Measurements from ENCODE around the gene SPATA7. TPM values are rescaled to one million over a fixed set of nuclear protein-coding genes. Genes with fewer than 3 reads are reported as not detected.

The SPATA7 gene
- total and polyA plus RNA-seq, 9 of the 15 experiments (the other 6 are each of a cell fraction or from before 2014, with no cell fraction given): 0.80 to 3.3 (median 2.5) TPM

DNA sequence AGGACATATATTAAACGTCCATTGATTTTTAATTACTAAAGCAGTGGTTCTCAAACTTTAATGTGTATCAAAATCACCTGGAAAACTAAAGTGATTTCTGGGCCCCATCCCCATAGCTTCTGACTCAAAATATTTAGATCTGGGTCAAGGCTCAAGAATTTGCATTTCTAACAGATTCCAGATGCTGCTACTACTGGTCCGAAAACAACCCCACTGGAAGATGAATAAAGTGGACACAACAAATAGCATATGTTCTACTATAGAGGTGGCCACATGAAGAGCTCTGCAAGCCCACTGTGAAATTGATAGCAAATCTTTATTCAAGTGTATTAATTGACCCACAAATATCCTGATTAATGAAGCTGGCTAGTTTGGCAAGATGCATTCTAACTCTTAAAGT lies 69.4 kb downstream of the SPATA7 start (continued):
- TF ChIP-seq, protein P1, sequence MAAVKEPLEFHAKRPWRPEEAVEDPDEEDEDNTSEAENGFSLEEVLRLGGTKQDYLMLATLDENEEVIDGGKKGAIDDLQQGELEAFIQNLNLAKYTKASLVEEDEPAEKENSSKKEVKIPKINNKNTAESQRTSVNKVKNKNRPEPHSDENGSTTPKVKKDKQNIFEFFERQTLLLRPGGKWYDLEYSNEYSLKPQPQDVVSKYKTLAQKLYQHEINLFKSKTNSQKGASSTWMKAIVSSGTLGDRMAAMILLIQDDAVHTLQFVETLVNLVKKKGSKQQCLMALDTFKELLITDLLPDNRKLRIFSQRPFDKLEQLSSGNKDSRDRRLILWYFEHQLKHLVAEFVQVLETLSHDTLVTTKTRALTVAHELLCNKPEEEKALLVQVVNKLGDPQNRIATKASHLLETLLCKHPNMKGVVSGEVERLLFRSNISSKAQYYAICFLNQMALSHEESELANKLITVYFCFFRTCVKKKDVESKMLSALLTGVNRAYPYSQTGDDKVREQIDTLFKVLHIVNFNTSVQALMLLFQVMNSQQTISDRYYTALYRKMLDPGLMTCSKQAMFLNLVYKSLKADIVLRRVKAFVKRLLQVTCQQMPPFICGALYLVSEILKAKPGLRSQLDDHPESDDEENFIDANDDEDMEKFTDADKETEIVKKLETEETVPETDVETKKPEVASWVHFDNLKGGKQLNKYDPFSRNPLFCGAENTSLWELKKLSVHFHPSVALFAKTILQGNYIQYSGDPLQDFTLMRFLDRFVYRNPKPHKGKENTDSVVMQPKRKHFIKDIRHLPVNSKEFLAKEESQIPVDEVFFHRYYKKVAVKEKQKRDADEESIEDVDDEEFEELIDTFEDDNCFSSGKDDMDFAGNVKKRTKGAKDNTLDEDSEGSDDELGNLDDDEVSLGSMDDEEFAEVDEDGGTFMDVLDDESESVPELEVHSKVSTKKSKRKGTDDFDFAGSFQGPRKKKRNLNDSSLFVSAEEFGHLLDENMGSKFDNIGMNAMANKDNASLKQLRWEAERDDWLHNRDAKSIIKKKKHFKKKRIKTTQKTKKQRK (IDR thresholded peaks at IDR 0.05; ENCODE audit: borderline replicate concordance, low read depth, low read length): no peak
- TF ChIP-seq SOX6 (IDR thresholded peaks at IDR 0.05) (no peak), ZNF561 (CRISPR knock-in tag; conservative IDR thresholded peaks at IDR 0.05) (no peak), HIVEP1 (CRISPR knock-in tag; IDR thresholded peaks at IDR 0.05) (no peak)

DNA sequence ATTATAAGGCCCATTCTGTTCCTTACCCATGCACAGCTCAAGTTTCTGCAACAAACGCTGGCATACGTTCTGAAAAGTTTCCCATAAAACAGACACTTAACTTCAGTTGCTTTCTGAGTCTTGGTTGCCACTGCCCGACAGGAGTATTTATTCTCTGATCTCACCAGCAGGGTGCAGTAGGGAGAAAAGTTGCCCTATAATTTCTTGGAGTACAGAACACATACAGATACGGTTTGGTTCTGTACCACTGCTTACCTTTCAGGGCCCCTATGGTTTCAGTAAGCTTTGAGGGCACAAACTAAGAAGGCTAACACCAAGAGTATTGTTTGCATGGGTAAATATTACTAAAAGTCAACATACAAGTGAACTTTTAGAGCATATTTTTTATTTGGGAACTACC lies 77.9 kb downstream of the SPATA7 start:
- ChIA-PET CTCF (ENCODE audit: low intra/inter-chr PET ratio) (interaction anchor here (0.6 kb wide), 1 partner anchor 551 kb away, joined by 3 read pairs; no protein-coding TSS in a partner anchor), POLR2A (interaction anchor here (0.6 kb wide), 1 partner anchor 1915 kb away, joined by 3 read pairs; no protein-coding TSS in a partner anchor)
- WGBS (ENCODE audit: insufficient coverage, low coverage, missing lambda C conversion rate): 16% methylated on average over 2 of the region's 4 CpGs
- Histone ChIP-seq H3K9me1 (ENCODE audit: control insufficient read depth, insufficient read depth, low read length) (no peaks in the 10 kb centered on the region), H3K36me3 (ENCODE audit: control insufficient read depth, insufficient read depth, low read length) (no peaks in the 10 kb centered on the region), H3K27me3 (ENCODE audit: control insufficient read depth in 2 of 2, insufficient read depth in 2 of 2, low read length in 2 of 2) (no peaks in the 10 kb centered on the region), H3K9me3 (replicated peaks; ENCODE audit: control insufficient read depth, insufficient read depth, low read depth, low read length) (no peaks in the 10 kb centered on the region), H3K27ac (ENCODE audit: extremely low read depth, low read depth, low read length) (no peak overlapping the region), H3K79me2 (ENCODE audit: control insufficient read depth, insufficient read depth, low read length) (no peaks in the 10 kb centered on the region), H2AFZ (ENCODE audit: low read depth, low read length) (no peak overlapping the region), H3K4me3 (no peak overlapping the region), H3K9ac (ENCODE audit: insufficient read depth in 1 of 2, low read depth in 2 of 2, low read length in 2 of 2) (no peak overlapping the region), H3K4me1 (replicated peaks in 1 of 2; ENCODE audit: control insufficient read depth in 2 of 2, insufficient read depth in 2 of 2, low read length in 2 of 2) (no peaks in the 10 kb centered on the region), H3K4me2 (ENCODE audit: insufficient read depth, low read length) (no peak overlapping the region), H4K20me1 (replicated peaks; ENCODE audit: control insufficient read depth, insufficient read depth, low read length) (no peaks in the 10 kb centered on the region)
- ATAC-seq (peak; percentile 67; the same call in 2 of the 3 replicates), FAIRE-seq (peak; percentile 52), DNase-seq (ENCODE audit: extremely low read depth in 1 of 4, low spot score in 3 of 4) (peak; percentile 23 to 35 (median 28))
- BruUV-seq (replicated peaks): no TSS peak
- intact Hi-C loops (cut with micrococcal nuclease) (no loop called here), in situ Hi-C loops (cut with MboI) (no loop called here)
- TF ChIP-seq, protein P2, sequence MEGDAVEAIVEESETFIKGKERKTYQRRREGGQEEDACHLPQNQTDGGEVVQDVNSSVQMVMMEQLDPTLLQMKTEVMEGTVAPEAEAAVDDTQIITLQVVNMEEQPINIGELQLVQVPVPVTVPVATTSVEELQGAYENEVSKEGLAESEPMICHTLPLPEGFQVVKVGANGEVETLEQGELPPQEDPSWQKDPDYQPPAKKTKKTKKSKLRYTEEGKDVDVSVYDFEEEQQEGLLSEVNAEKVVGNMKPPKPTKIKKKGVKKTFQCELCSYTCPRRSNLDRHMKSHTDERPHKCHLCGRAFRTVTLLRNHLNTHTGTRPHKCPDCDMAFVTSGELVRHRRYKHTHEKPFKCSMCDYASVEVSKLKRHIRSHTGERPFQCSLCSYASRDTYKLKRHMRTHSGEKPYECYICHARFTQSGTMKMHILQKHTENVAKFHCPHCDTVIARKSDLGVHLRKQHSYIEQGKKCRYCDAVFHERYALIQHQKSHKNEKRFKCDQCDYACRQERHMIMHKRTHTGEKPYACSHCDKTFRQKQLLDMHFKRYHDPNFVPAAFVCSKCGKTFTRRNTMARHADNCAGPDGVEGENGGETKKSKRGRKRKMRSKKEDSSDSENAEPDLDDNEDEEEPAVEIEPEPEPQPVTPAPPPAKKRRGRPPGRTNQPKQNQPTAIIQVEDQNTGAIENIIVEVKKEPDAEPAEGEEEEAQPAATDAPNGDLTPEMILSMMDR (IDR thresholded peaks at IDR 0.05 in 2 of 3, conservative IDR thresholded peaks at IDR 0.05 in 1 of 3; ENCODE audit: insufficient read depth in 2 of 3, low read depth in 1 of 3, low read length in 3 of 3): peak in 2 of 3 experiments; percentile 40 to 53; a peak in 4 of 6 replicates
- no peak for TF ChIP-seq FOXA1 (IDR thresholded peaks at IDR 0.05; ENCODE audit: borderline replicate concordance)
